SK-N-SH treated with all-trans-retinoic acid at 6 μM for 48 hours (cell line): Measurements from ENCODE around the gene BCHE.

ENCODE experiments used
- ATAC-seq: fragments of 200-7000 bp; cut with Tn5 transposase; 3 replicates; pipeline ENCODE4 v1.9.1; 2020; ENCODE audit warnings: mild to moderate bottlenecking, moderate library complexity
- ARNTL ChIP-seq: fragments of 450-650 bp; formaldehyde crosslinking; IDR thresholded peaks from 2 replicates; pipeline ENCODE4 v1.5.0; 2020; ENCODE audit warnings: low read depth, mild to moderate bottlenecking, moderate library complexity, borderline replicate concordance
- BACH2 ChIP-seq: fragments of 250-450 bp; sonication (Bioruptor Pico); IDR thresholded peaks from 2 replicates; pipeline ENCODE4 v1.9.0; 2021; ENCODE audit warnings: mild to moderate bottlenecking, borderline replicate concordance
- CREB5 ChIP-seq: fragments of 250-450 bp; sonication (Bioruptor Pico); IDR thresholded peaks from 2 replicates; pipeline ENCODE4 v1.5.1; 2020; ENCODE audit warnings: low read depth, mild to moderate bottlenecking, moderate library complexity
- CSDC2 ChIP-seq: fragments of 250-450 bp; sonication (Bioruptor Pico); IDR thresholded peaks from 2 replicates; pipeline ENCODE4 v1.5.0; 2020; ENCODE audit warnings: mild to moderate bottlenecking, moderate library complexity
- CSRNP3 ChIP-seq: fragments of 250-450 bp; sonication (Bioruptor Pico); IDR thresholded peaks from 2 replicates; pipeline ENCODE4 v1.5.1; 2021; ENCODE audit warnings: mild to moderate bottlenecking, moderate library complexity
- ESRRG ChIP-seq: fragments of 250-450 bp; sonication (Bioruptor Pico); IDR thresholded peaks from 2 replicates; pipeline ENCODE4 v1.6.1; 2021; ENCODE audit warnings: mild to moderate bottlenecking
- GLIS3 ChIP-seq: fragments of 250-450 bp; sonication (Bioruptor Pico); IDR thresholded peaks from 2 replicates; pipeline ENCODE4 v1.5.0; 2020; ENCODE audit warnings: mild to moderate bottlenecking, moderate library complexity
- OSR1 ChIP-seq: fragments of 250-450 bp; sonication (Bioruptor Pico); IDR thresholded peaks from 2 replicates; pipeline ENCODE4 v1.8.0; 2022; ENCODE audit warnings: moderate library complexity, mild to moderate bottlenecking, inconsistent platforms
- PATZ1 ChIP-seq: fragments of 250-450 bp; sonication (Bioruptor Pico); IDR thresholded peaks from 2 replicates; pipeline ENCODE4 v1.8.0; 2020; ENCODE audit warnings: mild to moderate bottlenecking, moderate library complexity, borderline replicate concordance
- PPARA ChIP-seq: fragments of 250-450 bp; sonication (Bioruptor Pico); IDR thresholded peaks from 2 replicates; pipeline ENCODE4 v1.5.0; 2020; ENCODE audit warnings: mild to moderate bottlenecking, borderline replicate concordance
- RARB ChIP-seq: fragments of 250-450 bp; sonication (Bioruptor Pico); IDR thresholded peaks from 2 replicates; pipeline ENCODE4 v1.8.0; 2021; ENCODE audit warnings: mild to moderate bottlenecking, moderate library complexity
- SNAI2 ChIP-seq: fragments of 250-450 bp; sonication (Bioruptor Pico); IDR thresholded peaks from 2 replicates; pipeline ENCODE4 v1.5.0; 2020; ENCODE audit warnings: mild to moderate bottlenecking, moderate library complexity
- TCF4 ChIP-seq: fragments of 250-450 bp; sonication (Bioruptor Pico); IDR thresholded peaks from 2 replicates; pipeline ENCODE4 v1.8.0; 2021; ENCODE audit warnings: mild to moderate bottlenecking, moderate library complexity, borderline replicate concordance
- TOX ChIP-seq: fragments of 250-450 bp; sonication (Bioruptor Pico); IDR thresholded peaks from 2 replicates; pipeline ENCODE4 v1.8.0; 2021; ENCODE audit warnings: mild to moderate bottlenecking, moderate library complexity, borderline replicate concordance
- ZC3H10 ChIP-seq: fragments of 250-450 bp; sonication (Bioruptor Pico); IDR thresholded peaks from 2 replicates; pipeline ENCODE4 v1.5.1; 2021; ENCODE audit warnings: mild to moderate bottlenecking, moderate library complexity
- ZFP3 ChIP-seq: fragments of 250-450 bp; sonication (Bioruptor Pico); IDR thresholded peaks from 2 replicates; pipeline ENCODE4 v1.5.0; 2020; ENCODE audit warnings: mild to moderate bottlenecking, moderate library complexity
- ZFP30 ChIP-seq: fragments of 450-650 bp; formaldehyde crosslinking; IDR thresholded peaks from 2 replicates; pipeline ENCODE4 v1.5.0; 2022; ENCODE audit warnings: mild to moderate bottlenecking, moderate library complexity
- ZNF565 ChIP-seq: fragments of 450-650 bp; formaldehyde crosslinking; conservative IDR thresholded peaks from 2 replicates; pipeline ENCODE4 v1.5.0; 2020; ENCODE audit warnings: low read depth, mild to moderate bottlenecking, moderate library complexity
- ZNF70 ChIP-seq: fragments of 450-650 bp; formaldehyde crosslinking; IDR thresholded peaks from 2 replicates; pipeline ENCODE4 v1.5.0; 2020; ENCODE audit warnings: mild to moderate bottlenecking, moderate library complexity
- ZNF8 ChIP-seq: fragments of 450-650 bp; formaldehyde crosslinking; IDR thresholded peaks from 2 replicates; pipeline ENCODE4 v1.5.0; 2020; ENCODE audit warnings: mild to moderate bottlenecking, moderate library complexity
- TF ChIP-seq, protein P1 (sequence below): fragments of 250-450 bp; sonication (Bioruptor Pico); IDR thresholded peaks from 2 replicates; pipeline ENCODE4 v1.8.0; 2021; ENCODE audit warnings: low read depth, mild to moderate bottlenecking, moderate library complexity, borderline replicate concordance

The BCHE gene

DNA sequence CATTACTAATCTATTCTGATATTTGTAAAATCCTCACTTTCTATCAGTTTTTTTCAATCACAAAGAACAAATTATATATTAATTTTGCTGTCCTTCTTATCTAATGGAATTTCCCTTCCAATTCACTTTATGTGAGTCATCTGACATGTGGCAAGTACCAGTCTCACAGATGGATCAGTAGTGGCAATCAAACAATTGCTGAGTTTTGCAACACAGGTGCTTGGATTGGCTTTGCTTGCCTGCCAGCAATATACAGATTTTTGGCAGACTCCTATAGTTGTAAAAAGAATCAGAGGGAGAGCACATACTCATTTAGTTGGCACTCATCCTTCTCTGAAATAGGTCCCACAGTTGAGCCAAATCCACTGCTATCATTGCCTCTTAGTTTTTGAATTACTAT is 83.7 kb downstream of the BCHE start:
- ATAC-seq: no peak

DNA sequence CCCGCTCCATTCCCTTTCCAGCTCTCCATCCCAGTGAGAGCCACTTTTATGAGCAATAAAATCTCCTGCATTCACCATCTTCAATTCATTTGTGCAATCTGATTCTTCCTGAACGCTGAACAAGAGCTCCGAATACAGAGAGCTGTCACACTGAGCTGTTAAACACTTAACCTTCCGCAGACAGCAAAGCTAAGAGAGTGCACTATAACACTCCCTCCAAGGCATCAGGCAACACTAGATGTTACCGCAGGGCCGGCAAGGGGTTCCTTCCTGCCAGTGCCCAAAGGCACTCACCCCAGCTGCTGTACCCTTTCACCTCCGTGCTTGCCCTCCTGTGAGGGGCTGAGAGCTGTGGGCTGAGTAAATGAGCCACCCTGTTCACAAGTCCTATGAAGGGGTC is 85.6 kb downstream of the BCHE start:
- no peak for TF ChIP-seq PATZ1 (CRISPR knock-in tag)
- TF ChIP-seq, all 23 proteins: peak for 0
- ATAC-seq: no peak

More for the DNA sequence above, 83.7 kb downstream of the BCHE start:
- no peak for TF ChIP-seq PPARA (CRISPR knock-in tag)
- TF ChIP-seq ZC3H10: no peak
- no peak for TF ChIP-seq CSDC2 (CRISPR knock-in tag)
- TF ChIP-seq ZNF8: no peak
- TF ChIP-seq, protein P1, sequence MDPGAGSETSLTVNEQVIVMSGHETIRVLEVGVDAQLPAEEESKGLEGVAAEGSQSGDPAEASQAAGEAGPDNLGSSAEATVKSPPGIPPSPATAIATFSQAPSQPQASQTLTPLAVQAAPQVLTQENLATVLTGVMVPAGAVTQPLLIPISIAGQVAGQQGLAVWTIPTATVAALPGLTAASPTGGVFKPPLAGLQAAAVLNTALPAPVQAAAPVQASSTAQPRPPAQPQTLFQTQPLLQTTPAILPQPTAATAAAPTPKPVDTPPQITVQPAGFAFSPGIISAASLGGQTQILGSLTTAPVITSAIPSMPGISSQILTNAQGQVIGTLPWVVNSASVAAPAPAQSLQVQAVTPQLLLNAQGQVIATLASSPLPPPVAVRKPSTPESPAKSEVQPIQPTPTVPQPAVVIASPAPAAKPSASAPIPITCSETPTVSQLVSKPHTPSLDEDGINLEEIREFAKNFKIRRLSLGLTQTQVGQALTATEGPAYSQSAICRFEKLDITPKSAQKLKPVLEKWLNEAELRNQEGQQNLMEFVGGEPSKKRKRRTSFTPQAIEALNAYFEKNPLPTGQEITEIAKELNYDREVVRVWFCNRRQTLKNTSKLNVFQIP: no peak
- TF ChIP-seq RARB (CRISPR knock-in tag): no peak
- TF ChIP-seq ZNF565 (CRISPR knock-in tag): no peak
- no peak for TF ChIP-seq BACH2 (CRISPR knock-in tag)
- TF ChIP-seq TOX (CRISPR knock-in tag): no peak
- no peak for TF ChIP-seq GLIS3 (CRISPR knock-in tag)
- TF ChIP-seq ZFP30 (CRISPR knock-in tag): no peak
- TF ChIP-seq ARNTL (CRISPR knock-in tag): no peak
- TF ChIP-seq SNAI2 (CRISPR knock-in tag): no peak
- no peak for TF ChIP-seq ESRRG (CRISPR knock-in tag)
- no peak for TF ChIP-seq CSRNP3 (CRISPR knock-in tag)
- TF ChIP-seq PATZ1 (CRISPR knock-in tag): no peak
- no peak for TF ChIP-seq OSR1
- TF ChIP-seq, all 23 proteins: peak for 0

DNA sequence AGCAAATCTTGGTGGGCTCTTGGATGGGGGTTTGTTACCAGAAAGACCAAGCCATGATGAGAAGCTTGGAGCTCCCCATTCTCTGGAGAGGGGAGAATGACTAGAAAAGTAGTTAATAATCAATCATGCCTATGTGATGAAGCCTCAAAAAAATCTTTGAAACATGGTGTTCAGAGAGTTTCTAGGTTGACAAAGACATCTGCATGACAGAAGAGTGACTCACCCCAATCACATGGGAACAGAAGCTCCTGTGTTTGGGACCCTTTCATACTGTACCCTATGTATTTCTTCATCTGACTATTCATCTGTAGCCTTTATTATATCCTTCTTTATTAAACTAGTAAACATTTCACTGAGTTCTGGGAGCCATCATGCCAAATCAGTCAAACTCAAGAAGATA is 87.4 kb downstream of the BCHE start:
- no peak for TF ChIP-seq RARB (CRISPR knock-in tag)
- no peak for TF ChIP-seq TOX (CRISPR knock-in tag)
- no peak for TF ChIP-seq BACH2 (CRISPR knock-in tag)
- no peak for TF ChIP-seq CSRNP3 (CRISPR knock-in tag)
- no peak for TF ChIP-seq PATZ1 (CRISPR knock-in tag)
- no peak for TF ChIP-seq ESRRG (CRISPR knock-in tag)
- TF ChIP-seq PPARA (CRISPR knock-in tag): no peak
- TF ChIP-seq OSR1: no peak
- no peak for TF ChIP-seq SNAI2 (CRISPR knock-in tag)
- TF ChIP-seq TCF4 (CRISPR knock-in tag): no peak
- TF ChIP-seq, protein P1: no peak
- no peak for TF ChIP-seq ZNF70 (CRISPR knock-in tag)
- TF ChIP-seq ZFP3 (CRISPR knock-in tag): no peak
- TF ChIP-seq ZNF565 (CRISPR knock-in tag): no peak
- no peak for TF ChIP-seq CREB5 (CRISPR knock-in tag)
- TF ChIP-seq ZFP30 (CRISPR knock-in tag): no peak

More for the DNA sequence above, 87.4 kb downstream of the BCHE start:
- no peak for ATAC-seq
